Thoracic aorta (tissue), 2 donors: ENCODE measurements around the gene MRPL49. TPM values are rescaled to one million over a fixed set of nuclear protein-coding genes. Genes with fewer than 3 reads are reported as not detected.
"Not testable (repeated sequence)": the region's sequence is repeated elsewhere in the genome, so short reads cannot be mapped to it uniquely, and the experiment has no call there.

ENCODE experiments used
- ATAC-seq: fragments of 150-250 bp; one replicate; pipeline ENCODE4 v1.8.0; 2017; ENCODE audit warnings: low read depth; ENCODE audit not compliant: insufficient number of reproducible peaks, low FRiP score
- DNase-seq: peaks from one replicate; pipeline ENCODE4 v3.0.0-alpha.2; 2020; ENCODE audit warnings: low spot score
- H3K27ac ChIP-seq, 2 donors: fragments of 200-600 bp; sonication (generic); 1 replicate in 1 of 2; 2 replicates in 1 of 2; pipeline ENCODE4 v1.5.1; 2016; ENCODE audit warnings: mild to moderate bottlenecking in 2 of 2, moderate library complexity in 2 of 2
- H3K27me3 ChIP-seq: fragments of 200-600 bp; sonication (generic); replicated peaks from 2 replicates; pipeline ENCODE4 v1.6.0; 2016; ENCODE audit warnings: mild to moderate bottlenecking; ENCODE audit not compliant: insufficient read depth
- H3K36me3 ChIP-seq: fragments of 200-600 bp; sonication (generic); one replicate; pipeline ENCODE4 v1.5.1; 2016
- H3K4me1 ChIP-seq, 2 donors: fragments of 200-600 bp; sonication (generic); 1 replicate in 1 of 2; 2 replicates in 1 of 2; pipeline versions ENCODE4 v1.5.1 to v1.6.0; 2016; ENCODE audit warnings: low read depth in 2 of 2, mild to moderate bottlenecking in 1 of 2; ENCODE audit not compliant: control insufficient read depth in 1 of 2
- H3K4me3 ChIP-seq: fragments of 200-600 bp; sonication (generic); 2 replicates; pipeline ENCODE4 v1.5.1; 2016; ENCODE audit warnings: mild to moderate bottlenecking
- H3K9me3 ChIP-seq: fragments of 200-600 bp; sonication (generic); 2 replicates; pipeline ENCODE4 v1.5.1; 2016
- total RNA-seq, 2 donors: library from RNA; depleted of rRNA; stranded (reverse); fragments of >200 nt; gene quantifications; one replicate each; pipeline versions ENCODE4 v1.1.0 to v1.2.3, GENCODE V29; 2016
- TF ChIP-seq, protein P1 (sequence below): fragments of 200-600 bp; sonication (generic); IDR thresholded peaks from one replicate; pipeline ENCODE4 v1.5.1; 2019; ENCODE audit warnings: antibody characterized with exemption

The MRPL49 gene
- total RNA-seq, 2 donors from 2014 or later: 44.6 to 61.1 TPM

GRCh38 chr11:65118097-65118837, 3.9 kb upstream of the MRPL49 start:
- Histone ChIP-seq H3K36me3 (peaks cover 15% of the 10 kb centered on the region), H3K27ac (peak overlapping the region in 1 of 2 donors; percentile 21), H3K4me3 (no peak overlapping the region), H3K9me3 (no peaks in the 10 kb centered on the region), H3K27me3 (no peaks in the 10 kb centered on the region), H3K4me1 (peaks cover 20 to 39% of the 10 kb centered on the region in 2 donors)
- ATAC-seq (no peak), DNase-seq (no peak)
- TF ChIP-seq, protein P1, sequence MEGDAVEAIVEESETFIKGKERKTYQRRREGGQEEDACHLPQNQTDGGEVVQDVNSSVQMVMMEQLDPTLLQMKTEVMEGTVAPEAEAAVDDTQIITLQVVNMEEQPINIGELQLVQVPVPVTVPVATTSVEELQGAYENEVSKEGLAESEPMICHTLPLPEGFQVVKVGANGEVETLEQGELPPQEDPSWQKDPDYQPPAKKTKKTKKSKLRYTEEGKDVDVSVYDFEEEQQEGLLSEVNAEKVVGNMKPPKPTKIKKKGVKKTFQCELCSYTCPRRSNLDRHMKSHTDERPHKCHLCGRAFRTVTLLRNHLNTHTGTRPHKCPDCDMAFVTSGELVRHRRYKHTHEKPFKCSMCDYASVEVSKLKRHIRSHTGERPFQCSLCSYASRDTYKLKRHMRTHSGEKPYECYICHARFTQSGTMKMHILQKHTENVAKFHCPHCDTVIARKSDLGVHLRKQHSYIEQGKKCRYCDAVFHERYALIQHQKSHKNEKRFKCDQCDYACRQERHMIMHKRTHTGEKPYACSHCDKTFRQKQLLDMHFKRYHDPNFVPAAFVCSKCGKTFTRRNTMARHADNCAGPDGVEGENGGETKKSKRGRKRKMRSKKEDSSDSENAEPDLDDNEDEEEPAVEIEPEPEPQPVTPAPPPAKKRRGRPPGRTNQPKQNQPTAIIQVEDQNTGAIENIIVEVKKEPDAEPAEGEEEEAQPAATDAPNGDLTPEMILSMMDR: peak; percentile 21

GRCh38 chr11:65118891-65119669, 3.0 kb upstream of the MRPL49 start:
- DNase-seq, H3K4me3 ChIP-seq, H3K9me3 ChIP-seq, ATAC-seq, H3K27ac ChIP-seq, H3K27me3 ChIP-seq: not testable (repeated sequence)
- peaks cover 18 to 38% of the 10 kb centered on the region in 2 donors for H3K4me1 ChIP-seq
- peaks cover 15% of the 10 kb centered on the region for H3K36me3 ChIP-seq

DNA sequence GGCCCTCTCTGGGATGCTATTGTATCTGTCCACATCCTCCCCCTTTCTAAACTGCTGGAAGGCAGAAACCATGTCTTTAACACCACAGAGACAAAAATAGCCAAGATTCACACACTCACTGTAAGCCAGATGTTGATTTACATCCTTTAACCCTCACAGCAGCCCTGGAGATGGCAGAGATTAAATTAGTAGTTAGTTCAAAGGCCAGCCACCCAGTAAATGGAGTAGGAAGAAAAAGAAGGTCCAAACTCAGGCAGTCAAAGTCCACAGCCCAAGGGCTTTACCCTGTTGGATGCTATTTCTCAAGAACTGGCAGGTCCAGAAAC, 2.5 kb upstream of the MRPL49 start:
- no peak overlapping the region for H3K4me3 ChIP-seq
- H3K27ac ChIP-seq: no peak overlapping the region
- TF ChIP-seq, protein P1: no peak
- no peaks in the 10 kb centered on the region for H3K9me3 ChIP-seq
- DNase-seq (no peak), ATAC-seq (no peak)
- H3K4me1 ChIP-seq: peaks cover 18 to 38% of the 10 kb centered on the region in 2 donors
- peaks cover 20% of the 10 kb centered on the region for H3K36me3 ChIP-seq
- no peaks in the 10 kb centered on the region for H3K27me3 ChIP-seq

GRCh38 chr11:65120831-65121230, 1.3 kb upstream of the MRPL49 start:
- peaks cover 29% of the 10 kb centered on the region for H3K36me3 ChIP-seq
- DNase-seq: no peak
- TF ChIP-seq, protein P1: no peak

GRCh38 chr11:65121447-65121864, 665 bp upstream of the MRPL49 start:
- H3K4me1 ChIP-seq: peaks cover 14 to 30% of the 10 kb centered on the region in 2 donors
- H3K9me3 ChIP-seq: no peaks in the 10 kb centered on the region
- peak overlapping the region; percentile 73 for H3K4me3 ChIP-seq
- H3K36me3 ChIP-seq: peaks cover 35% of the 10 kb centered on the region
- H3K27ac ChIP-seq: peak overlapping the region; percentile 78 to 96
- TF ChIP-seq, protein P1: no peak
- no peak for ATAC-seq
- no peak for DNase-seq
- H3K27me3 ChIP-seq: no peaks in the 10 kb centered on the region

More at GRCh38 chr11:65120831-65121230, 1.3 kb upstream of the MRPL49 start:
- Histone ChIP-seq H3K4me1 (peaks cover 18 to 36% of the 10 kb centered on the region in 2 donors), H3K9me3 (no peaks in the 10 kb centered on the region), H3K27me3 (no peaks in the 10 kb centered on the region), H3K4me3 (peak overlapping the region; percentile 73), H3K27ac (peak overlapping the region; percentile 78 to 96)
- no peak for ATAC-seq
